IMR-90 (cell line): ENCODE results near the gene CTF1. TPM values are rescaled to one million over a fixed set of nuclear protein-coding genes. Genes with fewer than 3 reads are reported as not detected.

Experiments
- ATAC-seq: fragments of 200-7000 bp; cut with Tn5 transposase; 2 replicates; pipeline ENCODE4 v1.9.1; 2020; ENCODE audit warnings: low read depth, mild to moderate bottlenecking, moderate library complexity
- BruUV-seq: library from RNA; stranded (reverse); fragments of 400-500 nt; replicated peaks from 2 replicates; lab custom pipeline; 2021; lab: Mats Ljungman, UMichigan
- CTCF ChIA-PET: fragments of 300-600 bp; formaldehyde crosslinking; extraction: SDS; loops from one replicate; lab custom pipeline; 2021; ENCODE audit warnings: antibody characterized with exemption; lab: Yijun Ruan, JAX
- POLR2A ChIA-PET: fragments of 300-600 bp; sonication (Branson Sonifier 250); formaldehyde crosslinking; loops from one replicate; lab custom pipeline; 2022; ENCODE audit warnings: antibody characterized with exemption; ENCODE audit not compliant: unreplicated experiment; lab: Charles Lee
- DNase-seq: peaks from one replicate; pipeline ENCODE4 v3.0.0; 2013
- H2AFZ ChIP-seq: replicated peaks from 2 replicates; pipeline ENCODE3; 2013; ENCODE audit warnings: low read length, mild to moderate bottlenecking; ENCODE audit not compliant: poor library complexity
- H2AK5ac ChIP-seq: 2 replicates; pipeline ENCODE4 v1.6.1; 2013; ENCODE audit warnings: low read depth, low read length, inconsistent platforms
- H2AK9ac ChIP-seq: replicated peaks from 2 replicates; pipeline ENCODE3; 2013; ENCODE audit warnings: mild to moderate bottlenecking, low read depth, low read length, moderate library complexity; ENCODE audit not compliant: poor library complexity
- H2BK120ac ChIP-seq: 2 replicates; pipeline ENCODE4 v1.6.1; 2013; ENCODE audit warnings: low read depth, low read length, inconsistent platforms
- H2BK15ac ChIP-seq: 3 replicates; pipeline ENCODE4 v1.6.1; 2013; ENCODE audit warnings: low read depth, low read length, inconsistent platforms
- H2BK20ac ChIP-seq: 2 replicates; pipeline ENCODE4 v1.6.1; 2013; ENCODE audit warnings: low read depth, mild to moderate bottlenecking, inconsistent platforms, low read length, moderate library complexity
- H2BK5ac ChIP-seq: 2 replicates; pipeline ENCODE4 v1.6.1; 2013; ENCODE audit warnings: mild to moderate bottlenecking, low read depth, low read length, inconsistent platforms; ENCODE audit not compliant: poor library complexity, severe bottlenecking
- H3K14ac ChIP-seq: replicated peaks from 2 replicates; pipeline ENCODE4 v1.6.1; 2013; ENCODE audit warnings: low read depth, low read length, inconsistent platforms
- H3K18ac ChIP-seq: 2 replicates; pipeline ENCODE4 v1.6.1; 2013; ENCODE audit warnings: low read depth, low read length, control low read depth
- H3K23ac ChIP-seq: 2 replicates; pipeline ENCODE4 v1.6.1; 2013; ENCODE audit warnings: low read depth, low read length, inconsistent platforms
- H3K27ac ChIP-seq: 2 replicates; pipeline ENCODE4 v1.5.1; 2013; ENCODE audit warnings: mild to moderate bottlenecking, control low read depth, low read length; ENCODE audit not compliant: insufficient read depth
- H3K27me3 ChIP-seq: 2 replicates; pipeline ENCODE4 v1.6.1; 2013; ENCODE audit warnings: low read length; ENCODE audit not compliant: control insufficient read depth, insufficient read depth
- H3K36me3 ChIP-seq: 2 replicates; pipeline ENCODE4 v1.6.1; 2013; ENCODE audit warnings: low read length, mixed read lengths; ENCODE audit not compliant: control insufficient read depth, insufficient read depth
- H3K4ac ChIP-seq: 2 replicates; pipeline ENCODE4 v1.6.1; 2013; ENCODE audit warnings: low read depth, low read length, inconsistent platforms
- H3K4me1 ChIP-seq: 2 replicates; pipeline ENCODE4 v1.6.1; 2013; ENCODE audit warnings: low read length, mixed read lengths; ENCODE audit not compliant: control insufficient read depth, insufficient read depth
- H3K4me2 ChIP-seq: 2 replicates; pipeline ENCODE4 v1.6.1; 2013; ENCODE audit warnings: low read depth, mild to moderate bottlenecking, control low read depth, low read length, moderate library complexity
- H3K4me3 ChIP-seq: 2 replicates; pipeline ENCODE4 v1.5.1; 2013; ENCODE audit warnings: low read depth, mild to moderate bottlenecking, control low read depth, low read length, moderate library complexity; ENCODE audit not compliant: insufficient read depth
- H3K56ac ChIP-seq: 2 replicates; pipeline ENCODE4 v1.6.1; 2013; ENCODE audit warnings: low read length, inconsistent platforms; ENCODE audit not compliant: insufficient read depth; ENCODE audit errors: extremely low read depth
- H3K79me1 ChIP-seq, 2 experiments: 2 replicates each; pipeline ENCODE4 v1.6.1; 2013; ENCODE audit warnings: low read length in 2 of 2, inconsistent platforms in 1 of 2, low read depth in 1 of 2
- H3K9ac ChIP-seq: 2 replicates; pipeline ENCODE4 v1.6.1; 2013; ENCODE audit warnings: low read depth, low read length, control low read depth
- H3K9me1 ChIP-seq: 2 replicates; pipeline ENCODE4 v1.6.1; 2013; ENCODE audit warnings: low read length, inconsistent platforms; ENCODE audit not compliant: insufficient read depth
- H3K9me3 ChIP-seq: 2 replicates; pipeline ENCODE4 v1.6.1; 2013; ENCODE audit warnings: low read length; ENCODE audit not compliant: control insufficient read depth, insufficient read depth
- H4K20me1 ChIP-seq: 2 replicates; pipeline ENCODE4 v1.6.1; 2013; ENCODE audit warnings: low read length, inconsistent platforms; ENCODE audit not compliant: insufficient read depth
- H4K5ac ChIP-seq: 2 replicates; pipeline ENCODE4 v1.6.1; 2013; ENCODE audit warnings: mild to moderate bottlenecking, low read depth, low read length, control low read depth
- H4K8ac ChIP-seq, 2 experiments: 2 replicates each; pipeline ENCODE4 v1.6.1; 2013; ENCODE audit warnings: low read depth in 2 of 2, low read length in 2 of 2, control low read depth in 1 of 2, inconsistent platforms in 1 of 2
- H4K91ac ChIP-seq: 2 replicates; pipeline ENCODE4 v1.6.1; 2013; ENCODE audit warnings: low read depth, low read length, inconsistent platforms; ENCODE audit not compliant: insufficient read depth
- BHLHE40 ChIP-seq: fragments of 150-350 bp; IDR thresholded peaks from 2 replicates; pipeline ENCODE4 v1.6.1; 2016; ENCODE audit warnings: mild to moderate bottlenecking, low read depth, low read length
- CEBPB ChIP-seq: IDR thresholded peaks from 2 replicates; pipeline ENCODE4 v1.6.1; 2012; ENCODE audit warnings: low read depth, low read length, improper control_type of control experiment
- CHD1 ChIP-seq: IDR thresholded peaks from 2 replicates; pipeline ENCODE4 v1.6.1; 2012; ENCODE audit warnings: low read depth, low read length, improper control_type of control experiment
- ELK1 ChIP-seq: fragments of 150-350 bp; IDR thresholded peaks from 2 replicates; pipeline ENCODE4 v1.6.1; 2016; ENCODE audit warnings: low read depth, mild to moderate bottlenecking, low read length, moderate library complexity, borderline replicate concordance
- FOS ChIP-seq: fragments of 150-350 bp; IDR thresholded peaks from 2 replicates; pipeline ENCODE4 v1.6.1; 2016; ENCODE audit warnings: low read depth, low read length
- MAFK ChIP-seq: IDR thresholded peaks from 2 replicates; pipeline ENCODE4 v1.6.1; 2012; ENCODE audit warnings: low read depth, low read length, improper control_type of control experiment
- RFX5 ChIP-seq: IDR thresholded peaks from 2 replicates; pipeline ENCODE4 v1.8.0; 2012; ENCODE audit warnings: low read depth, mild to moderate bottlenecking, low read length, moderate library complexity
- SMC3 ChIP-seq: fragments of 150-350 bp; IDR thresholded peaks from 2 replicates; pipeline ENCODE4 v1.6.1; 2016; ENCODE audit warnings: low read depth, mild to moderate bottlenecking, antibody characterized with exemption, low read length, moderate library complexity
- USF2 ChIP-seq: fragments of 150-350 bp; IDR thresholded peaks from 2 replicates; pipeline ENCODE4 v1.6.1; 2017; ENCODE audit warnings: mild to moderate bottlenecking, antibody characterized with exemption, low read length, low read depth
- WGBS, 2 experiments: methylation state at CpG; one replicate each; pipeline versions ENCODE4 v1.1.5 to v1.1.7; 2013; ENCODE audit warnings: missing lambda C conversion rate in 2 of 2; ENCODE audit not compliant: insufficient read length in 1 of 2; ENCODE audit errors: extremely low coverage in 2 of 2; 5-methylcytosine and 5-hydroxymethylcytosine counted together
- dilution Hi-C: fragments of 300-500 bp; cut with HindIII; formaldehyde crosslinking; loops from one replicate; pipeline ENCODE4 v1.14.3; 2018; ENCODE audit warnings: low sequenced_read_pairs; ENCODE audit not compliant: unreplicated experiment
- in situ Hi-C: fragments of 300-500 bp; cut with MboI; formaldehyde crosslinking; loops from 3 replicates; pipeline ENCODE4 v1.14.3; 2019; ENCODE audit warnings: low sequenced_read_pairs, inconsistent platforms, mixed read lengths
- intact Hi-C: fragments of 100-400 bp; cut with micrococcal nuclease; formaldehyde crosslinking; loops from 2 replicates; pipeline ENCODE4 v1.10.0; 2022
- polyA plus RNA-seq, 3 experiments: library from polyadenylated mRNA; depleted of rRNA; stranded (reverse); fragments of >200 nt; gene quantifications; 2 replicates each; pipeline ENCODE4 v1.2.3, GENCODE V29; 2012; ENCODE audit warnings: low replicate concordance in 1 of 3
- total RNA-seq: library from RNA; depleted of rRNA; stranded (reverse); fragments of >200 nt; gene quantifications from 2 replicates; pipeline ENCODE4 v1.2.3, GENCODE V29; 2012

Gene CTF1
- total and polyA plus RNA-seq, 2 of the 4 experiments (the other 2 are of a cell fraction) = 0.18 to 12.9 TPM

GRCh38 chr16:30928390-30928789 lies 32.0 kb downstream of the CTF1 start:
- Histone ChIP-seq H3K4me2 (no peak overlapping the region), H2AK5ac (no peak overlapping the region), H3K4ac (no peak overlapping the region), H2BK120ac (no peak overlapping the region), H3K4me3 (no peak overlapping the region), H2BK5ac (no peak overlapping the region), H2BK15ac (no peak overlapping the region), H4K20me1 (peaks cover 4% of the 10 kb centered on the region; the same call in 1 of the 2 replicates), H3K36me3 (peaks cover 43% of the 10 kb centered on the region), H3K4me1 (peaks cover 2% of the 10 kb centered on the region; the same call in 1 of the 2 replicates), H3K56ac (no peak overlapping the region), H3K27me3 (no peaks in the 10 kb centered on the region), H3K79me1 (peaks cover 0 to 41% of the 10 kb centered on the region in 2 experiments; a peak in 2 of 4 replicates), H3K27ac (no peak overlapping the region), H4K5ac (no peak overlapping the region), H3K9ac (no peak overlapping the region), H2BK20ac (no peak overlapping the region), H4K91ac (no peak overlapping the region), H2AK9ac (no peak overlapping the region), H3K9me1 (no peaks in the 10 kb centered on the region), H3K18ac (no peak overlapping the region), H3K9me3 (no peaks in the 10 kb centered on the region), H3K23ac (no peak overlapping the region), H4K8ac (no peak overlapping the region), H2AFZ (no peak overlapping the region), H3K14ac (no peak overlapping the region)
- ATAC-seq = no peak
- ChIA-PET POLR2A (no interaction called here), CTCF (no interaction called here)
- DNase-seq = no peak
- intact Hi-C loops (no loop called here), in situ Hi-C loops (no loop called here), dilution Hi-C loops (no loop called here)
- WGBS, 2 experiments = no CpG with 5 or more reads among the region's 11 CpGs
- no peak for TF ChIP-seq SMC3
- TF ChIP-seq CHD1 = no peak
- no peak for TF ChIP-seq RFX5
- no peak for TF ChIP-seq USF2
- no peak for TF ChIP-seq BHLHE40
- TF ChIP-seq FOS = no peak
- no peak for TF ChIP-seq MAFK
- no peak for TF ChIP-seq ELK1
- no peak for TF ChIP-seq CEBPB
- no TSS peak for BruUV-seq
